Activated CD8-positive, alpha-beta memory T cell treated with anti-CD3 and anti-CD28 coated beads, Interleukin-2, amount 50 U/mL, for 1 hour (primary cell): ENCODE data around the gene RELN.
"Not testable (repeated sequence)": the region's sequence is repeated elsewhere in the genome, so short reads cannot be mapped to it uniquely, and the experiment has no call there.

ENCODE experiments used
- DNase-seq: peaks from one replicate; pipeline ENCODE4 v3.0.0-alpha.2; 2020; ENCODE audit errors: extremely low read depth

RELN gene

DNA sequence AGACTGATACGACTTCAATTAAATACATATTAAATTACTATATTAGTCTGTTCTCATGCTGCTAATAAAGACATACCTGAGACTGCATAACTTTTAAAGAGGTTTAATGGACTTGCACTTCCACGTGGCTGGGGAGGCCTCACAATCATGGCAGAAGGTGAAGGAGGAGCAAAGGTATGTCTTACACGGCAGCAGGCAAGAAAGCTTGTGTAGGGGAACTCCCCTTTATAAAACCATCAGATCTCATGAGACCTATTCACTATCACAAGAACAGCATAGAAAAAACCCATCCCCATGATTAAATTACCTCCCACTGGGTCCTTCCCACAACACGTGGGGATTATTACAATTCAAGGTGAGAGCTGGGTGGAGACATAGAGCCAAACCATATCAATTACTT is 92.6 kb downstream of the RELN start:
- DNase-seq: not testable (repeated sequence)

DNA sequence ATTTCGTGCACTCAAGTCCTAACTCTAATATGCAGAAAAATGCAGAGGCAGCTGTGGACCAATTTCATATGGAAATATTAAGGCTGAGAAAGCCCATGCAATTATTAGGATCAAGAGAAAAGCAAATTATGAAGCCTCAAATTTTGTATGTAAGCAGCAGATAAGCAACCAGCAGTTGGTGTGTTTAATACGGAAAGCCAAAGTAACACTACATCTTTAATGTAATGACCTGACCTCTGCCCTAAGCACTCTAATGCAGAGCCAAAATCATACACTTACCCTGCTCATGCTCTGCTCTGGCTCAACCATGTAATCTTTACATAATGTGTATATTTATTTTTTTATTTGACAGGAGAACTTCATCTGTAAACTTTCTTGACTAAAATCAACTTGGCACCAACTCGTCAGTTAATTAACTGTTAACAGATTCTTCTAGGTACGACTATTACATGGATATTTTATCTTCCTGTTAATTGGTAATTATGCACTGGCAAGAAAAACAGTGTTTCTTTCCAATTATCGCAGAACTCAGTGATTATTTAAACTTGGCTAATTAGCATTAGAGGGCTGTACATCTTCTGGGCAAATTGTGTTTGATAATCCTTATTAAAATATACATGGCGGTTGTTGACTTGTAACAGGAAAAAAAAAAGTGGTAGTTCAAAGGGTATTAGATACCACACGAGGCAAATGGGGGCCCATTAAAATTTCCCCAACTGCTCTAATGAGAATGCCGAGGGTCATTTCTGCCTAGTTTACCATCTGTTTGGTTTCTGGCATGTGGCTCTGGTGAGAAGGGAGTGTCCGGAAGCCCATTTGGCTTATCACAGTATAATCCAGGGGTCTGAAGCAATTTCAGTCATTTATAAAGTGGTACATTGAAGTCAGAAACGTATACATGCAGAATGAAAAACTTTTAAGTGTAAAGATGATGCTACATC is 94.5 kb downstream of the RELN start:
- DNase-seq: no peak

DNA sequence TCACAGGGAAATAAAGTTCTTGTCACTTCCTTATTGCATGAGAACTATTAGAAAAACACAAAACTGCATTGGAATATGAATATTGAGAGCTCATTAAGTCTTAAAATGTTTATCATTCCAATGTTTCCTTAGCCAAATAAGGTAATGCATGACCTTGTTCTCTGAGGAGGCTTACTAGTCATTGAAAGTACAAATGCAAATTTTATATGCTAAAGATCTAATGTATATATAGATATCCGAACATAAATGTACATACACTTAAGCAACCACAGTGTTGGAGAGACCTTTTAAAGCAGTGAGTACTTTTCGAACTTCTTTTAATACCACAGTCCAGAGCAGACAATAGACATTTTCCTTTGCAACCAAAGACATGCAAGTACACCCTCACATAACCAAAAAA is 96.1 kb downstream of the RELN start:
- DNase-seq: no peak

DNA sequence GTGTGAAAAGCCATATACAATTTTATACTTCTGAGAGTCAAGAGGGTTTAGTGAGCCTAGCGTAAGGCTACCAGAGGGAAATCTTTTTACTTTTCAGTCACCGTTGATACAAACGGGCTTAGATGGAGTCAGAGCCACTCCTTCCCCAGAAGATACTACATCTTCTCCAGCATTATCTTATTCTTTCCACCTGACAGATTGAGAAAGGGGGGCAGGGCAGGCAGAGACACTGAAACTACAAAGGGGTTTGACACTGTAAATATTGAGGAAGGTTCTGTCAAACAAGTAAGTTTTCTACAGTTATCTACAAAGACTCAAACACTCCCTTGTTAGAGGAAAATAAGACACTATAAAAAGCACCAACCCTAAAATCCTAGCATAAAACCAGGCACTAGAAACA is 100.0 kb downstream of the RELN start:
- no peak for DNase-seq

DNA sequence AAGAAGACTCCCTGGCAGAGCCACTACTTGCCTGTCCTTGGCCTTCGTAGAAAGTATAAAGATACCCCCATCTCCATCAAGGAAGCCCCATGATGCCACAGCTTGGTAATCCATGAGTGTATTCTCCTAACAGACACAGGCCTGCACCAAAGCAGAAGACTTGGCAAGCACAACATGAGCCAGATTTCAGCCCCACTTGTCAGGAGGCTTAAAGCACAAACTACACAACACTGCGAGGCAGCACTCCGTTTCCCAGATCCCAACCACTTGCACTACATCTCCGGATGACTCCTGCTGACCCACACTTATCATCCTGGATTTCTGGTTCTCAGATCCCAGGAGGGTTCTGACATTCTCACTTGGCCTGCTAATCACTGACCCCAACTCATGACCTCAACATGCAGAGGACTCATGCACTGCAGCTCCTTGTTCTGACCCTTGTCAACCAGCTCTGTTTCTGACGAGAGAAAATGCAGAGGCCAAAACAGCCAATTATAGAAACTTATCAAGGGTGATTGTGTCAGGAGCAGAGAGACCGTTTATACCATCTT is 100.8 kb downstream of the RELN start:
- no peak for DNase-seq

DNA sequence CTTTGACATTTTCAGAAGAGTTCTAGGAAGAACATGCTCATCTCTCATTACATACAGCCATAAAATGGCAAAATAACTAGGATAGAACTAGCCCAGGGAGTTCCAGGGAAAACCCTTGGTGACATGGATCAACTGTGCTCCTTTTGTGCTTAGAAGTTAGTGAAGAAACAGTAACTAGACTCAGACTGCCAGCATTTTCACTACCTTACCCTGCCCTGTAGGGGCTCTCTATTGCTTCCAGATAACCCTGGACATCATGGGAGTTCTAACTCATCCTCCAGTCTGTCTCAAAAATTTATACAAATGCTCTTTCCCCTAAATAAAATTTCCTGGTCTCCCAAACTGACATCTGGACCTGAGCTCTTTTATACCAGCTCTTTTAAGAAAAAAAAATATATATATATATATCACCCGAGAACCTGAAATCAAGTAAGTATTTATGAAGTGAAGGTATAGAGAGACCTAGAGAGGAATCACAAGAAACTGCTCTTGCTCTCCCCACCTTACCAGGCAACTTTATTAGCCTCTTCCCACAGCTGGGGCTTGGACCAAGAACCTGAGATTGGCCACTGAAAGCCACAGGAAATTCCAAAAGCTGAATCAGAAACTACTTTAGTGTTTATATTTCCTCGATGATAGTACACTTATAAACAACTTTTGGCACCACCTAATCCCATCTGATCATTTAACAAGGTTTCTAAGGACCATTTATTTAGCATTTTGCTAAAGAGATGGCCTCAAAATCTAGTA is 101.4 kb downstream of the RELN start:
- no peak for DNase-seq

DNA sequence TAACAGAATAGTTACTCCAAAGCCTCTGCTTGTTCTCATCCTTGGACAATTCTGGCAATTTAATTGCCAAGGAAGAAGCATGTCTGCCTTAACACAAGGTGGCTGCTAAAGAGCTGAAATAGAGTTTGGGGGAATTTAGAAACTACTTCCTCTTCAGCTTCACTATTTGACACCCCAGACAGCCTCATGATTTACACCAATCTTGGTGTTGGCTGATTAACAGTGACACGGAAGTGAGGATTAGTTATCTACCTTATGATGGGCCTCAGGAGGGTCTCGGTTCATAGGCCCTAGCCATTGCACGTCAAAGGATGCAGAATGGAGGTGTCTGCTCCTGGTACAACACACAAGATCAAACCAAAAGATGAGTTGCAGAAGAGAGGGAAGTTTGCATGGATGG is 102.4 kb downstream of the RELN start:
- DNase-seq: no peak

DNA sequence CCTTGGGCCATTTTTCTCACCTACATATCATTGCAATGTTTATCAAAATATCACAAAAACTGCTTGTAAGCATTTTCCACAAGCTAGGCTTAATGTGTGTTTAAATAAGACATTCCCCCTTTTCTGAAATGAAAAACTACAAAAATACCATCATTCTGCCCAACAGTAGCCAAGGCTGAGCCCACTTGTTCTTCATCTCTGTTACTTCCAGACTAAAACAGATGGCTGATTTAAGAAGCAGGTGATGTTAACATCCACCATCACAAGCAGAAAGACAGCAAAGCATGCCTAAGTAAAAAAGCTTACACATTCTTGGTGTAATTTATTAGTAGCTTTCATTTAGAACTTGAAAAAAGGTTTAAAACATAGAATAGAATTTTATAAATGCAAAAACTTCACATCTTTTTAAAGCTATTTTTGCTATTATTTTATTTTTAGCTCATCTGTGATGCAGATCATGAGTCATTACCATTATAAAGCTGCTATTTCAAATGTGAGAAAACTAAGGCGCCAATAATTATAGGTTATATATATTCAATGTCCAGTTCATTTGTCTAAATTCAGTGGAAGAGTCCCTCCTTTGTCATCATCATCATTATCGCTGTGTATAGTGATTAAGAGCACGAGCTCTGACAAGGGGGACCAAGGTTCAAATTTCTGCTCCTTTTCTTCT is 109.4 kb downstream of the RELN start:
- DNase-seq: no peak

DNA sequence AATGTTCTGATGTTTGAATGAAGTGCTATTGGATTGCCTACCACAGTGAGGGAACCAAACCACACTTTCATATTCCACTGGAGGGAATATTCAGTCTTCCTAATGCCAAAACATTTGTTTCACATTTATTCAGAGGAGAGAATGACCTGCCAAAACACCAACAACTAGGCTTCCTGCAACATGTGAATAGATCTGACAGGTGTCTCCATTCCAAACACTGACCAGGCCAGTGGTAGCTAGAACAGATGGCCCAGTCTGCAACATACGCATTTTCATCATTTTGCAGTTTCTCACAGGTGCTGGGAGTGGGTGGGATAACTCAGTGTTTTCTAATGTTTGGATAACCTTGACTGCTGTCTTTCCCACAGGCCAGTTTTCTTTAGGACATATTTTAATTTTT is 110.0 kb downstream of the RELN start:
- DNase-seq: no peak

DNA sequence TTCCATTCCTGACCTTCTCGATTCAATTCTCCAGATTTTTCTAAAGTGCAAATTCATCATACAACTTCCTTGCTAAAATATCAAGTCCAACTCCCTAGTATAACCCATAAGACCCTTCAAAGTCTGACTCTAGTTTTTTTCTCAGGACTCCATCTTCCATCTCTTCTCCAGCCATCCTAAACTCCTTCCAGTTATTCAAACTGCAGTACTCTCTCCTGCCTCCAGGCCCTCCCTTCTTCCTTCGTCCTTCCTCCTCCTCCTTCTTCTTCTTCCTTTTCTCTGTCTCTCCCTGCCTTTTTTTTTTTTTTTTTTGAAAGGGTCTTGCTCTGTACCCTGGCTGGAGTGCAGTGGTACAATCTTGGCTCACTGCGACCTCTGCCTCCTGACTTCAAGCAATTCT is 111.9 kb downstream of the RELN start:
- no peak for DNase-seq

DNA sequence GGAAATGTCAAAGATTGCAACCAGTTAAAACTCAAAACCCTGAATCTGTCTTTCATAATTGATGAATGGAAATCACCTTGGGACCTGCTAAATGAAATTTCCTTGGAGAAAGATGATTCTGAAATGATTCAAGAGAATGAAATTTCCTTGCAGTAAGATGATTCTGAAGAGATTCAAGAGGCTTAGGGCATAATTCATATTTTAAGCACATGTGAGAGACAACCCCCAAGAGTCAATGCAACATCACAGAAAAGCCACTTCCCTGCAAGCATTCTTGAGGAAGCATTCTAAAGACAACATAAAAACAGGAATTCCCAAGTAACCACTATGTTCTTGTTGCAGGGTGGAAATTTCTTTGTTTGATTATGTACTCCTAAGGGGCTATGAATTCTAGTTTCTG is 113.7 kb downstream of the RELN start:
- no peak for DNase-seq

DNA sequence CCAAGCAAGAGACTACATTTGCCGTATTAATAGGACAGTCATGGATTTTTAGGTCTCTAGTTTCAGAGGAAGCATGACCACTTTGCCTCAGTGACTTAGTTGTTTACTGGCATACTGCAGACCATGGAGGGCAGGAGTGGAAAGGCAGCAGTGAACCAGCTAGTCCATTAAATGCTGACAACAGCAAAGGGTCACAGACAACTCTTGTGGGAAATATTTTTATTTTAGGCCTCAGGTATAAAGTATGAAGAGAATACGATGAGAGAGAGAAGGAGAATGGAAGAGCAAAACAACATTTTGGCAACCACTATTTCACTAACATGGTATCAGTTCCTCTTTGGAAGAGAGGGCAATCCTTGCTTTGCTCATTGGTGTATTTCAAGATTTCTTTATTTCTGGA is 118.0 kb downstream of the RELN start:
- no peak for DNase-seq

DNA sequence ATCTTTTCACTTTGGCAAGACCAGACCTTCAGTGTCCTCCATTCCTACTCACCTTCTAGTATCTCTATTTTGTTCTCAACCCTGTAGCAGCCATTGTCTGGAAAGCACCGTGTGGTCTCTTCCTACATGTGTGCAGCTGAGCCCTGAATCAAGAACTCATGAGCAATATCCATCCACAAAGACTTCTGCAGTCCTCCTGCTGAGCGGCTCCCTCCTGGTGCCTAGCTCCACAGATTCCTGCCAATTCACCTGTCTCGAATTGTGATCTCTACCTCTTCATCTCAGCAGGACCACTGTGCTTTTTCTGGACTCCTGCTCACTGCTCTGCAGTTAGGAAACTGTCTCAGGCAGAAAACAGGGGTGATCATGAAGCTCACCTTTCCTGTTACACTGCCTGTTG is 118.8 kb downstream of the RELN start:
- DNase-seq: no peak

DNA sequence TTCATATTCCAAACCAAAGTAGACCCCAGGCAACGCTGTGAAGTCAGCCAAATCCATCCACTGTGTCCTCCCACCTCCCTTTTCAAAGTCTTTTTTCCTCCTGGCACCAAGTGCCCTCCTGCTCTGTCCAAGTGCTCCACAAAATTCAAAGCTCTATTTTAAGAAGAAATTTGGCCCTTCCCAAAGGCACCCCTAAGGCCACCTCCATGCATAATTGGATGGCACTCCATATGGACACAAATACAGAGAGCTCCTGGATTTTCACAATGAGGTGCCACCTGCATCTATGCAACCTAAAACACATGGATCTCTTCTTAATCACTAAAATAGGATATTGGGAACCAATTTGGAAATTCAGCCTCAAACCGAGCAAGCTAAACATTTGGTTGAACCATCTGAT is 121.6 kb downstream of the RELN start:
- no peak for DNase-seq

DNA sequence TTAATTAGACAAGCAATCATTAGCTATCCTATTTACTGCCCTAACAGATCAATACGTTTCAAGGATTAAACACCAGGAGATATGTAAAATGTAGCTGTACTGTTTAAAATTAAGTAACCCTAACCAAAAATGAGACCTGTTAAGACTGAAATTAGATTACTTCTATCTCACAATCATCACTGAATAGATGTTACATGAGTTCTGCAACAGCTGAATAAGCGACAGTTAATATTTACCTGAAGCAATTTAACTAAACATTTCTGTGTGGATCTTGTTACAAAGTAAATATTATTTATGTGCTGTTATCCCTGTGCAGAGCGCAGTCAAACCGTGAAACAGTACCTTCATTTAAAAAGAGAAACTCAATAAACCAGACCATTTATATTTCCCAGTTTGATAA is 122.5 kb downstream of the RELN start:
- no peak for DNase-seq

DNA sequence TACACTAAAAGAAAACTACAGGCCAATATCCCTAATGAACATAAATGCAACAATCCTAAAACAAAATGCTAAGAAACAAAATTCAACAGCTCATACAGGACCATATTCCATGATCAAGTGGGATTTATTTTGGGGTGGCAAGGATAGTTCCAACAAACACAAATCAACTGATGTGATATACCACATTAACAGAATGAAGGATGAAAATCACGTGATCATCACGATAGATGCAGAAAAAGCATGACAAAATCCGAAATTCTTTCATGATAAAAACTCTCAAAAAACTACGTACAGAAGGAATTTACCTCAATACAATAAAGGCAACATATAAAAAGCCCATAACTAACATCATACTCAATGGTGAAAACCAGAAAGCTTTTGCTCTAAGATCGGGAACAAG is 124.0 kb downstream of the RELN start:
- no peak for DNase-seq

DNA sequence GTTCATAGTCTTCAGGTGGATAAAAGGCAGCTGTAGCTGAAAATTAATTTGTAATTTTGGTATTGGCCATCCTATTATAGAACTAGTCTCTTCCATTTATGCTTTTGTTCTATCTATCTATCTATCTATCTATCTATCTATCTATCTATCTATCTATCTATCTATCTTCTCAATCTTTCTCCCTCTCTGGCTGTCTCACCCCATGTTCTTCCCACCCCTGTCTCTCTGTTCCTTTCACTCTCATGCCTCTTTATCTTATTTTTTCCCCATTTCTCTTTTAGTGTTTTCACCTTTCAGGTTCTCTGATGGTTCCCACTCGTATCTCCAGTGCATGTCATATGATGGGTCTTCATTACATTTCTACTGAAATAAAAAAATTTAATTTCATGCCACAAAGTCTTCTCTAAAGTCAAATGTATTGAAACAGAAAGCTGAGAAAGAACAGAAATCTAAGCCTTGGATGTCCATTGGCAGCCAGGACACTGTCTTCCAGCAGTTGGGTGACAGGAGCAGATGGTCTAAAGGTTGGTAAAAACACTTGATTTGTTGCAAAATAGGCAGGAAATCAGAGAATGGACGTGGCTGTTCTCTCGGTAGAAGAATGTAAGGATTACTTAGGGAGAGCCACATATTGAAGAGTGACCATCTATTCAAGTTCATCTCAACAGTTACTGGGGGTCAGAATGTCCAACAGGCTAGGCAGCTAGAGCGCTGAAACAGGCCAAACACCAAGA is 127.0 kb downstream of the RELN start:
- DNase-seq: no peak

DNA sequence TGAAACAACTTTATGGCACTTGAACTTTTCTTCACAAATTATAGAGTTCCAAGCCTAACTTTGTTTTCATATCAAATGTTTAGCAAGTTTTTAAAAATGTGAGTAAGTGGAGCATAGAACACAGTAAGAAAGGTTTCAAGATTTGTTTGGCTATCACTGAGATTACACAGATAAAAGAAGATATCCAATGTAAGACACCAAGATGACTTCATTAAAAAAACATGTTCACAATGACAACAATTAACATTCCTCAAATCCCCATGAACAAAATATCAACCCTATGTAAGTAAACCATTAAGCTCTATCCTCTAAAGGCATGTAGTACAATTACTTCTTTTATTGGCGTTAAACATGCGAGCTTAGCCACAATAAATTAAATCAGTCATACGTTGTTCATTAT is 129.7 kb downstream of the RELN start:
- DNase-seq: no peak

DNA sequence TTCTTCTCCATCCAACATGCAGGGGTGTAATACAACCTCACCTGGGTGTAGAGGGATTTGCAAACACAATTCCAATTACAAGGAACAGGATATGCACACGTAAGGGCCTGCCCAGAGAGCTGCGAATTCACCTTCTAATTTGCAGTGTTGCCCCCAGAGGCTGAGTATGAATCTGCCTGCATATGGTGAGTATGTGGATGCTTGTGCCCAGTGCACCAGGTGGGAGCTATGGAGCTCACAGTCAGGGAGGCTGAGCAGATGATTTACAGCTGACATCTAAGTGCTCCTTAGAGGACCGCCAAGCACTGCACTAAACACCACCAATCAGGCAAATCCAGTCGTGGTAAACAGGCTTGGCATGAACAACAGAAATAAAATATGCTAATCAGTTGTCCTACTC is 132.0 kb downstream of the RELN start:
- DNase-seq: no peak

DNA sequence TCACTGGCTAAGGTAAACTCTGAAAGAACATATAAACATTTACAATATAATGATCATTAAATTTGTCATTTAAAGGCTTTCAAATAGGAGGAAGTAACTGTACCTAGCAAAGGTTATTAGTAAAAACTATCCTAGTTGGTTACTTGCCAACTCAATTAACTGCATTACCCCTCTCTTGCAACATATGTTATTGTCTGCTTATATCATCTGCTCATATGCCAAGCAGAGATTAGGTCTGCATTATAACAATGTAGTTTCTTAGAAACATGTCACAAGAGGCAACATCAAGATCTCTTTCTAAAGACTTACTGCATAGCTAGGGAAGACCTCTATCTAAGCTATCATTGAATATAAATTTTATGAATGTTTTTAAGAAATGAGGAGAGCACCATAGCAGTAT is 132.5 kb downstream of the RELN start:
- no peak for DNase-seq

DNA sequence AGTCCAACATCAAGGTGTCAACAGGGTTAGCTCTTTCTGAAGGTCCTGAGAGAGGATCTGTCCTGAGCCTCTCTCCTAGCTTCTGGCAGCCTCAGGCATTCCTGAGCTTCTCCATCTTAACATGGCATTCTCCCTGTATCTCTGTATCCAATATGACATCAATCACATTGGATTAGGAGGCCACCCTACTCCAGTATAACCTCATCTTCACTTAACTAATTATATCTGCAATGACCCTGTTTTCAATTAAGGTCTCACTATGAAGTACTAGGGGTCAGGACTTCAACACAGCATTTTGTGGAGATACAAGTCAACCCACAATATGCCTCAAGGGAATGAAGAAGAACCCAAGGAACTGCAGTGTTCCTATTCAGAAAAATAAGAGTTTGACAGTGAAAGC is 133.8 kb downstream of the RELN start:
- DNase-seq: no peak

DNA sequence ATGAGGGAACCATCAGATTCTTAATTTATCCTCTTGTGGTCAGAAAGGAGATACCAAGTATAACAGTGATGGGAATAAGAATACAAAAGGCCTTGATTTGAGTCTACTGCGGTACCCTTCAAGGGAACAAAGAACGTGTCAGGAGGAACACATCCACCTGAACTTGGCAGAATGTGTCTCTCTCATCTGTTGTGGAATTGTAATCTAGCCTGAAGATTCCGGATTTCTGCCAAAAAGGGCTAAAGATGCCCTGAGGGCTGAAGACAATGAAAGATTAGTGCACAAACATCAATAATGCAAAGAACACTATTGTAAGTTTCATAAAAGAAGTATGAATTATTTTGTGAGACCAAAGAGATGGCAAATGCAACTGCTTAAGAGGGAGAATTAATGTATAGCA is 134.8 kb downstream of the RELN start:
- DNase-seq: no peak
